ENCODE data around the gene BRMS1.
"Not testable (repeated sequence)": the region's sequence is repeated elsewhere in the genome, so short reads cannot be mapped to it uniquely, and the experiment has no call there.

The BRMS1 gene

GRCh38 chr11:66344550-66345315 lies at the start of gene BRMS1:
TSS of gene BRMS1 (minus strand) at chr11:66345104. CDS start at chr11:66342234, 2,870 bp downstream.
- FAIRE-seq = no peak

GRCh38 chr11:66393954-66394353 lies 49.0 kb upstream of the BRMS1 start:
- no peak for FAIRE-seq

GRCh38 chr11:66391322-66391721 lies 46.4 kb upstream of the BRMS1 start:
- FAIRE-seq = no peak

DNA sequence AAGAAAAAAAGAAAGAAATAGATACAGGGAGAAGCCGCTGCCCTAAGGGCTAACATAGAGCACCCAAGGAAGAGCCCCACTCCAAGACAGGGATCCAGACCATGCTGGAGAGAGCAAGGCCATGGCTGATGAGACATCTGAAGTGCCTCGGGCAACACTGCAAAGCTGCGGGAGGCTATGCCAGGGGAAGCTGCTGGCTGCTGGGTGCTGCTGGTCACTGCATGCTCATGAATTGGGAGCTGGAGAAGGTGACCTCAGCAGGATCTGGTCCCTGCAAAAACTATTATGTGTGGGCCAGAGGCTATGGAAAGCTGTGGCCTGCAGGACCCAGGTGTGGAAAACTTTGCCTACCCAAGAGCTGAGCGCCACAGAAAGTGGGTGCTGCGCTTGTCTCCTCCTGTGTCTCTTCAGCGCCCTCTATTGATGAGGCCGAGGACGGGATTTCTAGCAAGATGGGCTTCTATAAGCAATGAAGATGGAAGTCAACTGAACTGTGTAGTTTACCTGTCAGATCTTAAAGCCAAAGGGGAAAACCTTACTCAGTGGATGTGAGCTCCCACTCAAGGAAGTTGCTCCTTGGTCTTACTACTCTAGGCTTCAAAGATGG lies 44.0 kb upstream of the BRMS1 start:
- no peak for FAIRE-seq

DNA sequence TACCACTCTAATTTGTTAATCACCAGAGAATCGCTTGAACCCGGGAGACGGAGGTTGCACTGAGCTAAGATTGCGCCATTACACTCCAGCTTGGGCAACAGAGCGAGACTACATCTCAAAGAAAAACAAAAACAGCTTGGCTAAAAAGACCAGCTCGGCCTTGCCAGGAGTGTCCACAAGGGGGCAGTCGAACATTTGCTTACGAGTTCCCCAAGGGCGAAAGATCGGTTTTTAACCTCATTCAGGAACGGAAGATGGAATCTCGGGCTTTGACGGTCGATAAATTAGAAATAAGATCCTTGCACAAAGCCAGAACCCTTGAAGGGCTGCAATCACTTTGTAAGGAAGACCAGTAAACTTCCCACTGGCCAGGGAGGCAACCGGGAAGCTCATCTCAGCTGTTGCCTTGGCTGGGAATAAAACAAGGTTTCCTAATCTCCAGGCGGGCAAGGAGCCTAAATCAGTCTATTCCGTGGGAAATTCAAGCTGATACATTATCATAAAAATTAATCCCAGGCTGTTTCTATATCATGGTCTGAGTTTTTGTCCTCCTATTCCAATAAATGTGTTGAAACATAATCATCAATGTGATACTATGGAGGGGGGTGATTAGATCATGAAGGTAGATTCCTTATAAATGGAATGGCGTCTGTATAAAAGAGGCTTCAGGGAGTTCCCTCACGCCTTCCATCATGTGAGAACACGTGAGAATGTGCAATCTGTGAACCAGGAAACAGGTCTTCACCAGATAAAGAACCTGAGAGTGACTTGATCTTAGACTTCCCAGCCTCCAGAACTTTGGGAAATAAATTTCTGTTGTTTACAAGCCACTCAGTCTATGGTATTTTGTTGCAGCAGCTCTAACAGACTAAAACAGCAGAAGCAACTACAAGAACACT lies 41.5 kb upstream of the BRMS1 start:
- peak; percentile 67 for FAIRE-seq

DNA sequence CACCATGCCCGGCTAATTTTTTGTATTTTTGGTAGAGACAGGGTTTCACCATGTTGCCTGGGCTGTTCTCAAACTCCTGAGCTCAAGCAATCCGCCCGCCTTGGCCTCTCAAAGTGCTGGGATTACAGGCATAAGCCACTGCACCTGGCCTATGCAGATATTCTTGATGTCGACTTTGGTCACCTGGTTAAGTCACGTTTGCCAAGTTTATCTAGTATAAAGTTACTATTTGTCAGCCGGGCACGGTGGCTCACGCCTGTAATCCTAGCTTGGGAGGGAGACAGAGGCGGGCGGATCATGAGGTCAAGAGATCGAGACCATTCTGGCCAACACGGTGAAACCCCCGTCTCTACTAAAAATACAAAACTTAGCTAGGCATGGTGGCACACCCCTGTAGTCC lies 39.4 kb upstream of the BRMS1 start:
- FAIRE-seq = not testable (repeated sequence)

DNA sequence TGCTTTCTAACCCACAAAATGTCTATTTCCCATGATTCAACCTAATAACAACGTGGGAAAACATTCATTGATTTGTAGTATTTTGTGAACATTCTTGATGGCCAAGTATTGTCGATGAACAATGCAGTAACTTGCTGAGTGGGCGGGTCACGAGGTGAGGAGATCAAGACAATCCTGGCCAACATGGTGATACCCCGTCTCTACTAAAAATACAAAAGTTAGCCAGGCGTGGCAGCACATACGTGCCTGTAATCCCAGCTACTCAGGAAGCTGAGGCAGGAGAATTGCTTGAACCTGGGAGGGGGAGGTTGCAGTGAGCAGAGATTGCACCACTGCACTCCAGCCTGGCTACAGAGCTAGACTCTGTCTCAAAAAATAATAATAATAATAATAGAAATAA lies 35.4 kb upstream of the BRMS1 start:
- not testable (repeated sequence) for FAIRE-seq

DNA sequence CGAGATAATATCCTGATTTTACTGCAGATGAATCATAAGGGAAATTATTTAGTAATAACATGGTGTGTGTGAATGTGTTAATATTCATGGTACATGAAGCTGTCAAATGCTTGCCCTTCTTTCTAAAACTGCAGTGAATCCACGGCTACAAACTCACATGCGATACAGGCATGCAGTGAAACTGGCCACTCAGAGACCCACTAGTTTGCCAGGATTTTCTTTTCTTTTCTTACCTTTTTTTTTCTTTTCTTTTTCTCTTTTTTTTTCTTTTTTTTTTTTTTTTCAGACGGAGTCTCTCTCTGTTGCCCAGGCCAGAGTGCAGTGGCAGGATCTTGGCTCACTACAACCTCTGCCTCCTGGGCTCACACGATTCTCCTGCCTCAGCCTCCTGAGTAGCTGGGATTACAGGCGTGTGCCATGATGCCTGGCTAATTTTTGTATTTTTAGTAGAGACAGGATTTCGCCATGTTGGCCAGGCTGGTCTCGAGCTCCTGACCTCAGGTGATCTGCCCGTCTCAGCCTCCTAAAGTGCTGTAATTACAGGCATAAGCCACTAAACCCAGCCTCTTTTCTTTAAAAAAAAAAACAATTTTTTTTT lies 28.9 kb upstream of the BRMS1 start:
- not testable (repeated sequence) for FAIRE-seq

DNA sequence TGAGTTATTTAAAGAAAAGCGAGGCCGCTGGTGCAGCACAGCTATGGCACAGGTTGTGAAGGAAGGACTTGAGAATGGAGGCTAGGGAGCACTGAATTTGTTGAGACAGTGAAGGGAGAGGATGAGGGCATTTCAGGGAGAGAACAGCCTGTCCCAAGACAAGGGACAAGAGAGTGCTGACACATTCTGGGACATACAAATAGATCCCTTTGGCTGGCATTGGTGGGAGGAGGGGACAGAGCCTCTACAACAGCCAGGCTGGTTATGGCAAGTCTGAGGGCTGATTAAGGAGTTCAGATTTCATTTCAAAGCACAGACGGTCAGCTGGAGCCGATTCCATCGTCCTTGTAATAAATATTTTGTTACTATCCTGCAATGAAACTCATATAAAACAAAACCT lies 28.4 kb upstream of the BRMS1 start:
- no peak for FAIRE-seq

GRCh38 chr11:66371627-66372415 lies 26.9 kb upstream of the BRMS1 start, which contains the start of gene SLC29A2:
TSS of gene SLC29A2 (minus strand) at chr11:66371760. CDS start at chr11:66371591, 169 bp downstream.
- no peak for FAIRE-seq

- FAIRE-seq = no peak
Observed at GRCh38 chr11:66369073-66369894, 24.4 kb upstream of the BRMS1 start.

- FAIRE-seq = no peak
Observed at GRCh38 chr11:66368484-66368883, 23.6 kb upstream of the BRMS1 start.

- no peak for FAIRE-seq
Observed at GRCh38 chr11:66367561-66368312, 22.8 kb upstream of the BRMS1 start.

DNA sequence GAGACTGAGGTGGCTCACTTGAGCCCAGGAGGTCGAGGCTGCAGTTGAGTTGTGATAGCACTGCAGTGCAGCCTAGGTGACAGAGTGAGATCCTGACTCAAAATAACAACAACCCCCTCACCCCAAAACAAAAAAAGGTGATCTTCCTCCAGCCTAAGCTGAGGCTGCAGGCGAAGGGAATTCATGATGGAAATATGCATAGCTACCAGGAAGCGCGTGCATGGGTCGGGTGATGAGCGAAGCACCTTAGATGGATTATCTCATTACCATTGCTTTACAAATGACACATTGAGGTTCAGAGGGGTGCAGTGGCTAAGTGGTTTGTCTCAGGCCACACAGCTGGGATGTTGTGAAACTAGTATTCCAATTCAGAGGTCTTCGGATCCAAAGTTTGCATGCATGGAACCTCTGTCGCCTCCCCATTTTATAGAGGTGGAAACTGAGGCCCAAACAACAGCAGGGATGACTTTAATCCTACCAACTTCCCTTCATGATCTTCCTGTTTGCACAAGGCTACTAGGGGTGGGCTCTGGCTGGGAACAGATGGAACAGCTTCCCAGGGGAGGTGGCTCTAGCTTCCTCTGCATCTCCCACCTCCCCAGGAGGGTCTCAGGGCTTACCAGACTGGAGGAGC lies 22.1 kb upstream of the BRMS1 start:
- FAIRE-seq = no peak

DNA sequence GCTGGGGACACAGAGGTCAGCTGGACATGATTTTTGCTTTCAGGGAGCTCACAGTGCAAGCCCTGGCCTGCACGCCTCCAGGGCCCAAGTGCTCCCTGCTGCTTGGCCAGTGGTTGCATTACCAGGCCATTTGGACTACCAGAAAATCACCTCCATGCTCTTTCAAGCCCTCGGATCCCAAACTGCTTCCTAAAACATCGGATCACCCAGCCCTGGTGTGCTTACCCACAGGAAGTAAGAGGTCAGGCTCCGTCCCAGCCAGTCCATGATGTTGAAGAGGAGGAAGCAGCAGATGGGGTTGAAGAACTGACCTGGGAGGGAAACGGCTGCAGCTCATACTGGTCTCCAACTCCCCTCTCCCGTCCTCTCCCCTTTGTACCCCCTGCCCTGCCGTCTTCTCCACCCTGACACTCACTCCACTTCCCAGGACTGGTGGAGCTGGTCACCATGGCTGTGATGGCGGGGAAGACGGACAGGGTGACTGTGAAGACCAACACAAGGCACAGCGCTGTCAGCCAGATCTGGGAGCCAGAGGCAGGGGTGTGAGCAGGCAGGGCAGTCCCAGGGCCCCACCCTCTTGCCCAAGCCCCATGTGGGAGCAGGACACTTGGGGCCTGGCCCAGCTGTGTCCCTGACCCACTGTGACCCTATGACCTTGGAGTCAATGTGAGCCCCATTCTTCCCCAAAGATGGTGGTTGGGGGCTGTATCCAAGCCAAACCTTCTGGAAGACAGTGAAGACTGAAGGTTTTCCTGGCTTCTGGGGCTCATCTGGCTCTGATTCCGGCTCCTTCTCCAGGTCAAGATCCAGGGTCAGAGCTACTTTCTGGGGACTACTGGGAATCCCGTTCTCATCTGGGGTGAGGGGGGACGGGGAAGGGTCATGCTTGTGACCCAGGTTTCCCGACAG lies 21.1 kb upstream of the BRMS1 start:
- FAIRE-seq = no peak

- FAIRE-seq = no peak
Observed at GRCh38 chr11:66365166-66365565, 20.3 kb upstream of the BRMS1 start.

GRCh38 chr11:66363805-66364535 lies 19.1 kb upstream of the BRMS1 start:
- no peak for FAIRE-seq

- FAIRE-seq = no peak
Observed at GRCh38 chr11:66363187-66363601, 18.3 kb upstream of the BRMS1 start.

Measured in A204.1 (cell line).